DMS79 treated with DMSO at 0.1 percent for 48 hours (cell line): ENCODE measurements around the gene HOXD10.

Source experiments
- DNase-seq: peaks from one replicate; lab custom pipeline; 2025; lab: John Stamatoyannopoulos, UW

Gene HOXD10

GRCh38 chr2:176082824-176083751, 33.5 kb upstream of the HOXD10 start:
- DNase-seq, result no peak

- DNase-seq, result peak; percentile 63
Observed at GRCh38 chr2:176083796-176084261, 32.7 kb upstream of the HOXD10 start, which contains the start of gene EVX2. Gene EVX2 (minus strand): TSS chr2:176083962. CDS start chr2:176083776, 186 bp downstream.

DNA sequence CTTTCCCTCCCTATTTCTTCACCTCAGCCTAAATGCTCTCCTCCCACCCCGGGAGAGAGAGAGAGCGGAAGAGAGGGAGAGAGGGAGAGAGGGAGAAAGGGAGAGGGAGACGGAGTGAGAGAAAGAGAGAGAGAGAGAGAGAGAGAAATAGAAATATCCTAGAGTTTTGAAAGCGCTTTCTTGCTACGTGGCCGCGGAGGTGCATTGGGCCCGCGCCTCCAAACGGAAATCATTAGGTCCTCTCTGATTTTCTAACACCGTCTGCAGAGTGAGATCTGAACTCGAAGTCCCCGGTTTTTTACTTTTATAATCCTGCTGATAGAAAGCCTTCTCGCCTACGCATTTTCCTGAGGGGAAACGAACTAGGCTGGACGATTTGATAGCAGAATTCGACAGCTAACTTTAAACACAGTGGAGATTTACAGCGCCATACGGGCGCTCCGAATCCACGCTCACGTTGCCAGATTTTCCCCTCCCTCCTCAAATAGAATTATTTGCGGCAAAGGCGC, 31.9 kb upstream of the HOXD10 start:
- no peak for DNase-seq

DNA sequence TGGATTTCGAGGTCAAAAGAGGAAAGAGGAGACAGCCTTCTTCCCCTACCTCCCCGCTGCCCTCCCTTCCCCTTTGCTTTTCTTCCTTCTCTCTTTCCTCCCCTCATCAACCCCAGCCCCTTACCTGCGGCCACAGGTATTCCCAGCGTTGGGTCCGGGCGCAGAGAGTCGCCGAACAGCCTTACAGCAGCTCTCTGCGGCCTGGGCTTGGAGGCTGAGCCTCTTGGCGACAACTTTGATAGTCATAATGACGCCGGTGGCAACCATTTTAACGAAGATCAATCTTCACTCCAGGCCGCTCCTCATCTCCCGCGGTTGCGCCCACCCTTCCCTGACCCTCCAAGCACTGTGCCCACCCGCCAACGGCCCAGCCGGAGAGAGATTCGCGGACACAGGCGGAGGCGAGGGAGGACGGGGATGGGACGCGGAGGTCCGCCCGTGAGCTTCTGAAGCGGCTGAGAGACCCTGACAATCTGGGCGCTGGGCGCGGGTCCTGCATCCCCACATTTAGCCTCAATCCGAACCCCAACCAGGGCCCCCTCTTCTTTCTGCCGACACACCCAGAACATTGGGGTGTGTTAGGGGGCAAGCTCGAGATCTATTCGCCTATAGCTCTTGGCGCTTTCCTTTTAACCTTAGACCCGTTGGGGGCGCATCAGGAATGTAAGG, 31.3 kb upstream of the HOXD10 start:
- no peak for DNase-seq

GRCh38 chr2:176085861-176086771, 30.5 kb upstream of the HOXD10 start:
- no peak for DNase-seq

DNA sequence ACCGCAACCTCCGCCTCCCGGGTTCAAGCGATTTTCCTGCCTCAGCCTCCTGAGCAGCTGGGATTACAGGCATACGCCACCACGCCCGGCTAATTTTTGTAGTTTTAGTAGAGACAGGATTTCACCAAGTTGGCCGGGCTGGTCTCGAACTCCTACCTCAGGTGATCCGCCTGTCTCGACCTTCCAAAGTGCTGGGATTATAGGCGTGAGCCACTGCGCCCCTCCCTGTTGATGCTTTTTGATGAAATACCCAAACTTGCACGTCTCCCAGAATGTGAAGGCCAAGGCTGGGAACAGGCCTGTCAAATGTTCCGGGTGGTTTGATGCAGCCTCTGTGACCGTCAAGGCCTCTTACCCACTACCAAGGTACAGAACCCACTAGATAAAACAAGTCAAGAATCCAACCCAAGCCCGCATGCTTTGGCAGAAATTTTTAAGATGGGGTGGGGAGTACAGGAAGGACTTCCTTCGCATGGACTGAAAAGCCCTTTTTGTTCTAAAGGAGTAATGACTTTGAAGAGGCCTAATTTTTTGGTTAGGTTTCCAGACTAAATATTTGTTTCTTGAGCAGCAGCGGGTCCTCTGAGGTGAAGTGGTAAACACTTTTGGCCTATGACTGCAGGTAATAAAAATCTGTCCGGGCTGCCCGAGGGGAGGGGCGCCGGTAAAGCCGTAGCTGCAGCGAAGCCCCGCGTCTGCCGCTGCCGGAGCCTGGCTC, 29.1 kb upstream of the HOXD10 start:
- DNase-seq, result peak; percentile 74

GRCh38 chr2:176088048-176088936, 28.3 kb upstream of the HOXD10 start:
- peak; percentile 84 for DNase-seq

GRCh38 chr2:176088937-176089842, 27.4 kb upstream of the HOXD10 start:
- no peak for DNase-seq

DNA sequence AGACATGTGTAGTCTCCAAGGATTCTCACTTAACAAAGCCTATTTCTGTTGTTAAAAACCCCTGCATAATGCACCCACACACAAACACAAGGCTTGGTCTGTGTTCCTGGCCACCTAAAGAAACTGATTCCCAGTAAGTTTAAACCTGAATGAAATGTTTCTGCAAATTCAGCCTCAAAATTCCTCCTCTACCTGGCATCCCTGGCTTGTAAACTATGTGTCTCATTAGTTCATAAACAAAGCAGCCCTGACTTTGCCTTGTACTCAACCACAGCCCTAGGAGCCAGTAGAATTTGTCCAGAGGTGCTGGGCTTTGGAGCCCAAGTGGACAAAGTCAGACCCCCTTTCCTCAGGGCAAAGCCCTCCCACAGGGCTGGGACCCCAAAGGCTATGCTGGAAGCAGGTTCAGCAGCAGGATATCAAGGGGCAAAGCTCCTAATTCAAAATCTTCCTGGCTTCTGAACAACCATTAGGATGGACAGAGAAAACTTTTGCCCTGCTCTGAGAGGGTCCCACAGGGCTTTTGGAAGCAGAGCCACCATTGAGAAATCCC, 26.7 kb upstream of the HOXD10 start:
- no peak for DNase-seq

GRCh38 chr2:176090862-176091261, 25.7 kb upstream of the HOXD10 start:
- DNase-seq, result no peak

DNA sequence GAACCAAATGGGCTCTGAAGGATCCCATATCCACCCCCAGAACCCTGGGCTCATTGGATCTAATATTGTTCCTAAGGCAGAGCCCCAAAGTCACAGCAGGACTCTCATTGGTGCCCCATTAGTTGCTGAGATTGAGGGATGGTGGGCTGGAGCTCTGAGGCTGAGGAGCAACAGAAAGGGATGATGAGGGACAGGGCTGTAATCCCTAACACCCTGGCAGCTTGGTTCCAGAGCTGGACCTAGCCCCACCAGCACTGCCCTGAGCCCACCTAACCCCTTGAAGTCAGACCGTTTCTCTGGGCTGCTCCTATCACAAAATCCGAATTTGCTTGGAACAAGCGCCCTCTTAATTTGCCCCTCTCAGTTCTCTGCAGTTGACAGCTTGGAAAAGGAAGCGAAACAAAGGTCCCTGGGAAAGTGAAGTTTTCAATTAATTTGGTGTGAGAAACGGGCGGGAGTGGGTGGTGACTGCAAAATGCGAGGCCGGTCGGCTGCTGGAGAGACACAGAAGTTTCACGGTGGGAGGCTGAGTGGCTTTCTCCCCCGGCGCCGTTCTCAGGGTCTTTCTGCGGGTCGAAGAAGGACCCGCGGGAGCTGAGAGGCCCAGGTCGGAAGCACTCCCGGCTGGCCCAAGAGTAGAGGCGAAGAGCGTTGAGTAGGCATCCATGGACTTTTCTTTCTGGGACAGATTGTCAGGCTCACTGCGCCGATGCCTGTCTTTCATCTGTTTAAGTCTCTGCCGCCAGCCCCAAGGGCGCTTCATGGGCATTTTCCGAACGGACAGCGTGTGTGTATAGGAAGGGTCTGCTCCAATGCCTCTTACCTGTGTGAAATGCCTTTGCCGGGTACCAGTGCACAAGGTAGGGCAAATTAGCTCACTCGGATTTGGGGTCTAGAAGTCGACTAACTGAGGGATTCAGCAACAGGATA, 25.0 kb upstream of the HOXD10 start:
- DNase-seq, result no peak

DNA sequence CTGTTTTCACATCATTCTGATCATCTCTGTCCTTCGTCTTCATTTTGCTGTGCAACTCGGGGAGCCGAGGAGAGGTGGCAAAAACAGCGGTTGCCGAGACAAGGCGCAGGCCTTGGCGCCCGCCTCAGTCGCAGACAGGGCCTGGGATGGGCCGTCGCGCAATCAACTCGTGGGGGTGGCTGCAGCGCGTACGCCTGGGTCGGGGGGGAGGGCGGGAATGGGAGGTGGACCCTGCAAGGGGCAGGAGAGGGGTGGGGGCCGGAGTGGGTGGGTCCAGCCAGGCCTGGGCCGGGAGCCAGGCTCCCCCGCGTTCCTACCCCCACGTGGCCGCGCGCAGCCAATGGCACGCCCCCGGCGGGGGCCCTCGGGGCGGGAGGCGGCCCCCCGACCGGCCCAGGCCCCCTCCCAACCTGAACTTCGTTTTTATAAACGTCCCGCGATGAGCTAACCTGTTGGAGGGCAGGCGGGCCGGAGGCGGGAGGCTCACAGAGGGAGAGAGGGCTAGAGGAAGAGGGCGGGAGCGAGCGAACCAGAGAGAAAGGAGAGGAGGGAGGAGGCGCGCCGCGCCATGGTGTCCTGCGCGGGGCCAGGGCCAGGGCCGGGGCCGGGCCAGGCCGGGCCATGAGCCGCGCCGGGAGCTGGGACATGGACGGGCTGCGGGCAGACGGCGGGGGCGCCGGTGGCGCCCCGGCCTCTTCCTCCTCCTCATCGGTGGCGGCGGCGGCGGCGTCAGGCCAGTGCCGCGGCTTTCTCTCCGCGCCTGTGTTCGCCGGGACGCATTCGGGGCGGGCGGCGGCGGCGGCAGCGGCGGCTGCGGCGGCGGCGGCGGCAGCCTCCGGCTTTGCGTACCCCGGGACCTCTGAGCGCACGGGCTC, 24.1 kb upstream of the HOXD10 start, which contains the start of gene HOXD13:
Gene HOXD13, plus strand, starts transcription at position 452 of the 875 bp plus-strand sequence. Its CDS starts 170 bp downstream, at position 622.
- DNase-seq, result no peak

DNA sequence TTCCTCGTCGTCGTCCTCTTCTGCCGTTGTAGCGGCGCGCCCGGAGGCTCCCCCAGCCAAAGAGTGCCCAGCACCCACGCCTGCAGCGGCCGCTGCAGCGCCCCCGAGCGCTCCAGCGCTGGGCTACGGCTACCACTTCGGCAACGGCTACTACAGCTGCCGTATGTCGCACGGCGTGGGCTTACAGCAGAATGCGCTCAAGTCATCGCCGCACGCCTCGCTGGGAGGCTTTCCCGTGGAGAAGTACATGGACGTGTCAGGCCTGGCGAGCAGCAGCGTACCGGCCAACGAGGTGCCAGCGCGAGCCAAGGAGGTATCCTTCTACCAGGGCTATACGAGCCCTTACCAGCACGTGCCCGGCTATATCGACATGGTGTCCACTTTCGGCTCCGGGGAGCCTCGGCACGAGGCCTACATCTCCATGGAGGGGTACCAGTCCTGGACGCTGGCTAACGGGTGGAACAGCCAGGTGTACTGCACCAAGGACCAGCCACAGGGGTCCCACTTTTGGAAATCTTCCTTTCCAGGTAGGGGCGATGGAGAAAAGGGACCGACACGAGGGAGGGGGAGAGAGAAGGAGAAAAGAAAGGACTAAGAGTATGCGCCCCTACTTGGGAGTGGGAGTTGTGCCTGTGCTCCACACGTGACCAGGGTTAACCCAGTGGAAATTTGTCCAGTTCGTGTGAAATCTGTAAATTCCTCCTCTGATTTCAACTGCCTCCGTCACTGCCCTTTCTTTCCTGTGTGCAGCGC, 23.3 kb upstream of the HOXD10 start:
- DNase-seq, result no peak

DNA sequence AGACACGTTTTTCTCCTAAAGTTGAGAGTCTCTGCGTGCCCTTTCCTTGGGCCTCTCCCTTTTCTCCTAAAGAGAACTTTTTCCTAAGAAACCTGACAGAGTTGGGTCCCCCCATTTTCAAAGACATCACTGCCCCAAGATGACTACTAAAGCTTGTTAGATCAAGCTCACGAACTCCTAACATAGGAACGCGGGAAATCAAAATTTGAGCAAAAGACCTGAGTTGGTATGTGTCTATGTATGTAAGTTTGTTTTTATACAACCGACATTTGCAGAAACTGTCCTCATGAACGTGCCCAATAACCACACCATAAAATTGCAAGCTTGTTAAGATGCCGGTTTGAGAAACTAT, 22.7 kb upstream of the HOXD10 start:
- DNase-seq, result no peak

DNA sequence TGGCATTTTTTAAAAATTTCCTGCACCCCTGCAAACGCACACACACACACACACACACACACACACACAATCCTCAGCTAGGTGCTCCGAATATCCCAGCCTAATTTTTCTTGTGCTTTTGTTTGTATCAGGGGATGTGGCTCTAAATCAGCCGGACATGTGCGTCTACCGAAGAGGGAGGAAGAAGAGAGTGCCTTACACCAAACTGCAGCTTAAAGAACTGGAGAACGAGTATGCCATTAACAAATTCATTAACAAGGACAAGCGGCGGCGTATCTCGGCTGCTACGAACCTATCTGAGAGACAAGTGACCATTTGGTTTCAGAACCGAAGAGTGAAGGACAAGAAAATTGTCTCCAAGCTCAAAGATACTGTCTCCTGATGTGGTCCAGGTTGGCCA, 22.2 kb upstream of the HOXD10 start:
- DNase-seq, result no peak

- no peak for DNase-seq
Observed at GRCh38 chr2:176095421-176095820, 21.2 kb upstream of the HOXD10 start.
